ENCODE measurements around the gene CYB561.

CYB561 gene

DNA sequence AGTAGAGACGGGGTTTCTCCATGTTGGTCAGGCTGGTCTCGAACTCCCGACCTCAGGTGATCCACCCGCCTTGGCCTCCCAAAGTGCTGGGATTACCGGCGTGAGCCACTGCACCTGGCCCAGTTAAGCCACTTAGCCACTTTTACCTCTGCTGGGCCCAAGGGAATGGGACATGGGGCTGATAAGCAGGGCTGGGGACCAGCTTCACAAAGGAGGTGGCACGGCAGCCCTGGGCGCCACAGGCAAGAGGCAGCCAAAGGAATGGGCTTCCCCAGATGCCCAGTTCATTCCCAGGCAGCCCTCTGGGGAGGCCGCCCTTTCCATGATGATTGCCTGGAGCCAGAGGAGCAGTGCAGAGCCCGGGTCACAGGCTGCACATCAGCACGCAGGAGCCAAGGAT lies 5.0 kb upstream of the CYB561 start:
- DNase-seq (ENCODE audit: low read depth in 2 of 2): no peak

DNA sequence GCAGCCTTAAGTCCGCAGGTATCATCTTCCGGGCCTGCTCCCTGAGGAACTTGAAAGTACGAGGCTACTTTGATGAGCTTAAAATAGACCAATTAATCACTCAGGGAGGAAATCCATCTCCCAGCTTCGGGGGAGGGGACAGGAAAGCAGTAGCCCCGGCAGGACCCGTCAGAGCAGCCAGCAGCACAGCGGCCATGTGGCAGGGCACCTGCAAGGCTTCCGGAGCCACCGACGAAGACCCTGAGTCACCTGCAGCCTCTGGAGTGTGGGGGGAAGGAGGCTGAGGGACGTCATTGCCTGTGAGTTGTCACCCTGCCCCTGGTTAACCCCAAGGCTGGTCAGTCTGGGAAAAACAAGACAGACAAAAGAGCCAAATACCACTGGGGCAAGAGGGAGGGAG lies 4.4 kb upstream of the CYB561 start:
- no peak for DNase-seq (ENCODE audit: low read depth in 2 of 2)

DNA sequence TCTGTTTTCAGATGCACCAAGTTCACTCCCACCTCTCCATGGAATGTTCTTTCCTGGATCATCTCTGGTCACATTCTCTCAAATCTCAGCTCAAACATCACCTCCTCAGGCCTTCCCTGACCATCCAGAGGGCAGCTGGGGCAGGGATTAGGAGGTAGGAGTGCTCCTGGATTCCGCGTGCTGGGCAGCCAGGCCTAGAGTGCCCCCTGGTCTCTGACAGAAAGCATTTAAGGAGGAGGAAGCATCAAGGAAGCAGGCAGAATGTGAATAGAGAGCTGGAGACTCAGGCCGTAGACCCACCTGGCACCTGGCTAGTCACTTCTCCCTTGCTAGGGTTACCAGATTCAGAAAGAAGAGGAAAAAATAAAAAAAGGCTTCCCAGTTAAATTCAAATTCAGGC lies 2.5 kb upstream of the CYB561 start:
- no peak for DNase-seq (ENCODE audit: low read depth in 2 of 2)

DNA sequence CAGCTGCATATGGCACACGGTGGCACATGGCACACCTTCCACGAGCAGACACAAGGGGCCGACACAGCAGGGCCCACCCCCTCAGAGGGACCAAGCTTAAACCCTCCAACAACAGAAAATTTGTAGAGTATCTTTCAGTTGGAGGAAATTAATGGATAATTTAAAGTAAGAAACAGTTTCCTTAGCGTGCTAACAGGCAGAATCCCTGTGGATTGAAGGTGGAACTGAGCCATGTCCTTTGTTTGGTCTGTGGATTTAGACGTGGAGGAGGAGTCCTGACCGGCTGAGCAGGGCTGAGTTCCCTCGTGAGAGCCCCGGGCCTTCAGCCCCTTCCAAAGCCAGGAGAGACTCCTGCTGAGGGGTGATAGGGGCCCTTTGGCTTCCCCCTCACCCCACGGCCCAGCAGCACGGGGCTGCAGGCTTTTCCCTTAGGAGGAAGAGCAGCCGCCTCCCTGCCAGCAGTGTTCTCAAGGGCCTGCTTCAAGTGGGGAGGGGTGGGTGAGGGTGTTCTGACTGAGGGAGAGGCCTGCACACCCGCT lies 1.4 kb upstream of the CYB561 start:
- no peak for DNase-seq (ENCODE audit: low read depth in 2 of 2)

DNA sequence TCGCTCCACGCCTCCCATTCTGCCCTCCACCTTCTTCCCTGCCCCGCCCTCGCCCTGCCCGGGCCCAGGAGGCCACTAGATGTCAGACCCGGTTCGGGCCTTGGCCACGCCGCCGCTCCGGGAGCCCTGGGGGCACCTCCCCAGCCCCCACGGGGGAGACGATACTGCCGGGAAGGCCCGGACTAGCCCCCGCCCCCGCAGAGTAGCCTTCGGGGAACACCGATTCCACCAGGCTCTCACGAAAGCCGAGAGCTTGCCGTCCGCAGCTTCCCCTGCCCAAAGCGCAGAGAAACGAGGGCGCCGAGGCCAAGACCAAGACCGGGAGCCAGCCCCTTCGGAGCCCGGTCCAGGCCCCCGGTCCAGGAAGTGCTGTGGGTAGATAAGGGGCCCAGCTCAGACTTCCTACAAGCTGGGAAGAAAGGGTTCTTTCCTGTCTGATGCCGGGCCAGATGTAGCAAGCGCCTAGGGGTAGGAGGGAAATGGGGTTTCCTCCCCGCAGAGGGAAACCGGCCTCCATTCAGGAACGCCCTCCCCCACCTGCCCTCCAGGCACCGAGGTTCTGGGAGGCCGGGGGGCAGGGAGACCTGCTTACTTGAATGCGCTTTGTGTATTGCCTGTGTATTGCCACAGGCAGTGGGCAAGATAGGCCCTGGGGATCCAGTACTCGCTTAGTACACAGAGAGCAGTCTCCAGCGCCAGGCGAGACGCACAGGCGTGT lies 806 bp upstream of the CYB561 start:
- peak in 1 of 2 donors; percentile 35 for DNase-seq (ENCODE audit: low read depth in 2 of 2)

DNA sequence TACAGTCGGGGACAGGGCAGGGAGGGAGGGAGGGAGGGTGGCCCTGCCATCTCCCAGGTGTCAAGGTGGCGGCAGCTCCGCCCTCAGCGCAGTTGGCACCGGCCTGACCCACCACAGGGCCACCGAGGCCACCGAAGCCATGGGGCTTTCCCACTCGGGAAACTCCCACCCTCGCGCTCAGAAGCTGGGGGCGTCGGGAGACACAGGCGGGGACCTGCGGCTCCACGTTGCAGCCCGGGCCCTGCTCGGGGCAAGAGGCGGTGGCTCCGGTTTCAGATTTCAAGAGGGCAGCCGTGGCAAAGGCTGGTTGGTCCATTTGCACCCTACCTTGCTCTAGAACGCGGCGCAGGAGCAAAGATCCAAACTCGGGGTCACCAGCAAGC lies 544 bp downstream of the CYB561 start:
- peak in 1 of 2 donors; percentile 39 for DNase-seq (ENCODE audit: low read depth in 2 of 2)

DNA sequence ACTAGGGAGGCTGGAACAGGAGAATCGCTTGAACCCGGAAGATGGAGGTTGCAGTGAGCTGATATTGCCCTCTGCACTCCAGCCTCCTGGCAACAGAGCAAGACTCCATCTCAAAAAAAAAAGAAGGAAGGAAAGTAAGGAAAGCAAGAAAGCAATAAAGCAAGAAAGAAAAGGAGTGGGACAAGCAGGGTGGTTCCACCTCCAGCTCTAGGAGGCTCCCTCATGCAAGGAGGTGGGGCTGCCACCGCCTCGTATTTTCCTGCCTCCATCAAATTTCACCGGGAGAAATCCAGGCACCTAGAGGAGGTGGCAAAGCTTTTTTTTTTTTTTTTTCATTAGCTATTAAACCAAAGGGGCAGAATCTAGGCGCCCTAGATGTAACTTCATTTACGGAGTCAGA lies 1.0 kb downstream of the CYB561 start:
- DNase-seq (ENCODE audit: low read depth in 2 of 2): no peak

DNA sequence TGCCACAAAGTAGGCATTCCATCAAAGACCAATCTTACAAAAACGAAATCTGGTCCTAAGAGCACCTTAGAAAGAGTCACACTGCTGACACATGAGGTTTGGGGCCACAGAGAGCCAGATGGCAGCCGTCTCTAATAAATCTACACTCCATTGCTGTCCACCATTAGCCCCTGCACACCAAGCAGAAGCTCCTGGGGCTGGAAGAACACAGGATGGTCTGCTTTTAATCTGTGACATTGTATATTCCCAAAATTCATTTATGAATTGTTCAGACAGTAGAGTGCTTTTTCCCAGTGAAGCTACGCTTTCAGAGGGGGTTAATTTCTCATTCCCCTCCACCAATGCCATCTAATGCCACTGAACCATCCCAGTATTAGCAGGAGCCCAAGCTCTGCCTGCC lies 1.6 kb downstream of the CYB561 start:
- no peak for DNase-seq (ENCODE audit: low read depth in 2 of 2)

DNA sequence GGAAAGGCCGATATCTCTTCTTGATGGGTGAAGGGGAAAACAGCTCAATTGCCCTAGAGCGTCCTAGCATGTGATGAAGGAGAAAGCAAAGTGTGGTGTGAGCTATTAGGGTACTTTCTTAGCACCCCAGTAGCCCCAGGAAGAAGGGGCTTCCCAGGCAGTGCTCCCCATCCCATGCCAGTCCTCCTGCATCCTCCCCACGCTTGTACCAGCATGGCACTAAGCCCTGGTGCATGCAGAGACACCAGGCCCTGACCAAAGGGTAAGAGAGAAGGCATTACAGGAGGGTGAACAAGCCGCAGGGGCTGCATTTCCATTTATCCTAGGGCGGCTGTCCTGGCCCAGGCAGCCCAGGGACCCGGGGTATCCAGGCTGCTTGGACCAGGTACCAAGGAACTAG lies 3.1 kb downstream of the CYB561 start:
- no peak for DNase-seq (ENCODE audit: low read depth in 2 of 2)

DNA sequence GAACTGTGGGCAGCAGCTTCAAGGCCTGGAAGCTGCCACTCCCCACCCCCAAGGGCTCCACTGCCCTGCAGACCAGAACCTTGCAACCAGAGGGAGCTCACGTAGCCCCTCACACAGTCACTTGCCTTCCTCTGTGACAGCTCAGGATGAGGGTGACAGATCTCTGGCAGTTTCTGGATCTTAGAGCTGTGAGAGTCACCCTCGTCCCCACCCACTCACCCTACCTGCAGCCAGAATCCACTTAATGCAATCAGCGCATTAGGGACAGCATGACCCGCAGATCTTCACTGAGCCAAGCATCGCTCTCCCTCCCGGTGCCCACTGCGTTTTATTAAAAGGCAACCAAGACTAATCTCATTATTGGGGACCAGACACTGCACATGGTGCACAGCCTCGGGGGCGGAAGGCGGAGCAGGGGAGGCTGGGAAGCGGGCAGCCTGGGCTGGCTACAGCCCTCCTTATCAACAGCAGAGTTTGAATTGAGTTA lies 3.5 kb downstream of the CYB561 start:
- no peak for DNase-seq (ENCODE audit: low read depth in 2 of 2)

DNA sequence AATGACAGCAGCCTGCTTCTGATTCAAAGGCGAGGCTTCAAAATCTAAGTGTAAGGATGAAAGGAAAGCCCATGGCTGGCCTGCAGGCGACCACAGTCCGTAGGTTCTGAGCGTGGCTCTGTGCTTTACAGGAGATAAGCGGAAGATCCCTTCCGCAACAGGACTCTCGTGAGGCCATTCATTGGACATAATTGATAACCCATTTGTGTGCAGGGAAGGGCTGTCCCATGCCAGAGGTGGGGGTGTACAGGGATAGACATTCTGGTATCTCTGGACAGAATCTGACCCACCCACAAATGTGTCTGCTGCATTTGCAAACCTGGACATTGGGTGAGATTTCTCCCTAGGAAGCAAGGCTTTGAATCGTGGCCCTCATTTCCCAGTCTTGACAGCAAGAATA lies 4.0 kb downstream of the CYB561 start:
- no peak for DNase-seq (ENCODE audit: low read depth in 2 of 2)

DNA sequence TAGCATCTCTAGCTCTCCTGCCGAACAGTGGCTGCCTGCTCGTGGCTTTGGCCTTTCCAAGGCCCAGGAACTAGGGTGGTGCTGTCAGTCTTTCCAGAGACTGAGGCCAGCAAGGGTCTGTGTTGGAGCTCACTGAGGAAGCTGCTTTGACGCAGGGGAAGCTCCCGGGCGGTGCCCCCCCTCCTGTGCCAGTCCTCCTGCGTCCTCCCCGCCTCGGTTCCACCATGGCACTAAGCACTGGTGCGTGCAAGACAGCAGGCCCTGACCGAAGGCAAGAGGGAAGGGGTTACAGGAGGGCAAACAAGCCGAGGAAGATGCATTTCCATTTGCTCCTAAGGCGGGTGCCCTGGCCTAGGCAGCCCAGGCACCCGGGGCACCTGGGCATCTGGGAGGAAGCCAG lies 4.5 kb downstream of the CYB561 start:
- no peak for DNase-seq (ENCODE audit: low read depth in 2 of 2)

DNA sequence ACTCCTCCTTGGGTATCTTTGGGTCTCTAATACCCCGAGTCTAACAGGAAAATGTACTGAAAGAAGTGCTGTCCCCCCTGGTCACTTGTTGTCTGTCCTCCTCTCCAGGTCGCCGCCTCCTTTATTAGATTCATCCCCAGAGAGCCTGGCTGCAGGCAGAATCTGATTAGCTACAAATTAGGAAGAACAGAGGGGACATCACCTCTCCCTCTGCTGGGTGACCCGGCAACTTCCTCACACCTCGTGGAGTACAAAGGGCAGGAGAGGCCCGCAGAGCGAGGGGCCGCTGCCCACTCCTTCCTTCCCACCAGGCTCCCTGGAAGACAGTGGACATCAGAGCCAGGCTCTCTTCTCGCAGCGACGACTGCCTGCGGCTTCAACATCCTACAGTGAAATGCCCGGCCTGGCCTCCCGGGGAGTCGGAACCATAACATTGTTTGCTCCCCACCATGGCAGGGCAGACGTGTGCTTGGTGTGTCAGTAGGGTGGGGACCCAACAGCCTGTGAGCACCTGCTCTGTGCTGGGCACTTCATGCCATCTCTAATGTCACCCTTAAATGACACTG lies 5.3 kb downstream of the CYB561 start:
- DNase-seq (ENCODE audit: low read depth in 2 of 2): no peak

DNA sequence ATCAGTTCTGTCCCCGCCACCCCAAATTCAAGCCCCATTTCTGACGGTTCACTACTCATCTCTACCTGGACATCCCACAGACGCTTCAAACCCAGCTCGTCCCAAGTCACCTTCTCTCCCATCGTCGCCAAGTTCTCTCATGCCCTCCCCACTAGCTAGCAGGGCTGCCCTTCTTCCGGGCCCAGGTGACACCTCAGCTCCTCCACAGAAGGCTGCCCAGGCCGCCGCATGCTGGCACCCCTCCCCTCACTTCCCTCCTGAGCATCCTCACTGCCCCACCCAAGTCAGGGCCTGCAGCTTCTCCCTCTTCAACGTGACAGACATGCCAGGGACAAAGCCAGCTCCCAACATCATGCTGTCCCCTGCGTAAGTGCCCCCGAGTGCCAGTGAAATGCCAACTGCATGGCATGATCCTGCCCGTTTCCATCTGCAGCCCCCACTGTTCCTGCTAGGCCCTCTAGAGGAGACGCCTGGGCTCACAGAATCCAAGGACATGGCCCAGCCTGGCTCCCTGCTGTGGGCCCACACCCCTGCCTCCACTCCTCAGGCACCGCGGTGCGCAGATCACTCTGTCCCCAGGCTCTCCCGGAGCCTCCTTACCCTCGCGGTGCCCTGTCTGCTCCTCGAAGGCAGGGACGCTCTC lies 5.9 kb downstream of the CYB561 start:
- DNase-seq (ENCODE audit: low read depth in 2 of 2): no peak

DNA sequence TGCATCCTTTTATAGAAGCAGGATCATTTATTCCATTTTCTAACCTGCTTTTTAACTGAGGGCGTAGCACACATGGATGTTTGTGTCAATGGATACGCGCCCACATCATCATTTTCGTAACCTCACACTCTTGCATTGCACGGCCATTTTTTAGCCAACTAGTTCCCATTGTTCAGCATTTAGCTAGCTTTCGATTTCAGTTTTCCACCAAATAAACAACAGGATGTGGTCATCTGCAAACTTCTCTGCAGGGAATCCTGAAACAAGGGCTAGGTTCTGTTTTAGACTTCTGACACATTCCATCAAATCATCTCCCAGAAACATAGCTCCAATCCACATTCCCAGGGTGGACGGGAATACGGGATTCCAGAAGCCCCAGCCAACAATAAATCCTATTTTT lies 6.4 kb downstream of the CYB561 start:
- no peak for DNase-seq (ENCODE audit: low read depth in 2 of 2)

DNA sequence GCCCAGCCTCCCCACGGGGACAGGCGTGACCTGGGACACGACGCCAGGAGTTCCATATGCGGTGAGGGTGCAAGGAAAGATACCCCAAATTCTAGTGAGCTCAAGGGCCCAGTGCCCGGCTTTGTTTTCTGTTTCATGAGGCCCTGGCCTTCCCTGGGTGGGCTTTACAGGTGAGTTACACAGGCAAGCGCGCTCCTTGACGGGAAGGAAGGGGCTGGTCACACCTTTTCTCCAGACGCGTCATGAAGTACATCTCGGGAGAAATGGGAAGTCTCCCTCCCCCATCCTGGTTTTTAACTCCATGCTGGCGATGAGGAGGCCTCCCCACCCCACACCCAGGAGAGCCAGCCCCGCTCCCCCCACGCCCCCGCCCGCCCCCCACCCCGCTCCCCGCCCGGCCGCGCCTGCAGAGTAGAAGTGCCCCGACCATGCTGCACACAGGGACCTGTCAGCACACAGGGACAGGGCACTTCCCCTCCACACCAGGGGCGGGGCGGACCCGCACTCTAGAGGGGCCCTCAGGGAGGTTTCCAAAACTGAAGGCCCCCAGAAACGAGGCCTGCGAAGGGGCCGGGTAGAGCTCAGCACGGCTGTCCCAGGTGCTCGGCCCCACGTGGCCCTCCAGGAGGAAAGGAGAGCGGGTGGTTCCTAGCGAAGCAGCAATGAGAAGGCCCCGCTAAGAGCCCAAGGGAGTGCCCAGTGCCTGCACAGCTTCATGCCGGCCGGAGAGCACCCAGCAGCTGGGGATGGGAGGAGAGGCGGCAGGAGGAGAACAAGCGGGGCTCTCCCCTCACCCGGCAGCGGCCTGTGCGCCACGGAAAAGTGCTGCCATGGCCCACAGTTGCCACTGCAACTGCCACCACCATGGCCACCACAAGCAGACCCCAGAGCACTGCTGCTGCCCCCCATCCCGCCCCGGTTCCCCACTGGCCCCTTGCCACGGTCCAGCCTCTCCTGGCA lies 7.7 kb downstream of the CYB561 start:
- no peak for DNase-seq (ENCODE audit: low read depth in 2 of 2)

DNA sequence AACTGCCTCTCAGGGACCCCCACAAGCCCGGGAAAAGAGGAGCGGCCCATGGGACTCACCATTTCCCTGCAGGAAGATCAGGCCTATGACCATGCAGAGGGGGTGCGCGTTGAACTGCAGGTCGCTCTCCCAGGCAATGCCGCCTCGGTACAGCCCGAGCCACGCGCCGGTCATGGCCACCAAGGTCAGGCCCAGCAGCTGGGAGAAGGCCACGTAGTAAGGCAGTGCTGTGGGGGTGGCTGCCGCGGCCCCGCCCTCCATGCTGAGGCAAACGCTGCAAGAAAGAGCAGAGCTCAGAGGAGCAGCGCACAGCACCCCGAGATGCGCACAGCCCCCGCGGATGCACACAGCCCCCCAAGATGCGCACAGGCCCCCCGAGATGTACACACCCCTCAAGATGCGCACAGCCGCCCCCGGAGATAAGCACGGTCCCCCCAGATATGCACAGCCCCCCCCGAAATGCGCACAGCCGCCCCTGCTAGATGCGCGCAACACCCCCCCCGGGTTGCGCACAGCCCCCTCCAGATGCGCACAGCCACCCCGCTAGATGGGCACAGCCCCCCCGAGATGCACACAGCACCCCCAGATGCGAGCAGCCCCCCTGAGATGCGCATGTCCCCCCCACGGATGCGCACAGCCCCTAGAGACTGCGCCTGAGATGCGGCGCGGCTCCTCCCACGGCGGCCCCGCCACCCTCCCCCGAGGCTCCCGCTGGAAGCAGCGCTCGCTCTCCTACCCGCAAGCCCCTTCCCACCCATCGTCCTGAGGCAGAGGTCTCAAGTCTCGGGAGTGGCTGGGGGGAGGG lies 8.6 kb downstream of the CYB561 start:
- DNase-seq (ENCODE audit: low read depth in 2 of 2): no peak

DNA sequence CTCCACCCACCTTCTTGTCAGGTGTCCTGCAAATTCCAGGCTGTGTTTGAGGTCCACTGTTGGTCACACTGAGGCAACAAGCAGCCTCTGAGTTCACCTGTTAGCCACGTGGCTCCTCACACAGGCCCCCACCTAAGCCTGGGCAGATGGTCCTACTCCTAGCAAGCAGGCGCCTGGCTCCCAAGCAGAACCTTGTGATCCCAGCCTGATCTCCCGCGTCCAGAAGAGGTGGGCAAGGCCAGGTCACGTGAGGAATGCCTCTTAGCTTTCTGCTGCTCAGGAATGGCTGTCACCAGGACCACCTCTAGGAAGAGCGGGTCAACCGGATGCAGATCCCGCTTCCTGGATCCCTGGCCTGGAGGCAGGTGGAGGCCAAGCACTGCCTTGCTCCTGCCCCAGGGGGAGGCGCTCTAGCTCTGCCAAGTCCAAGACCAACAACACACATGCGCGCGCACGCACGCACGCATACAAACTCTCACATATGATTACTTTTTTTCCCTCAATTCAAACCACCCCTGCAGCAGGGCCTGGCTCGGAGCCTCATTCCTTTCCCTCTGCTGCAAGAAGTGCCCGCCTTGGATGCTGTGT lies 9.5 kb downstream of the CYB561 start:
- no peak for DNase-seq (ENCODE audit: low read depth in 2 of 2)

DNA sequence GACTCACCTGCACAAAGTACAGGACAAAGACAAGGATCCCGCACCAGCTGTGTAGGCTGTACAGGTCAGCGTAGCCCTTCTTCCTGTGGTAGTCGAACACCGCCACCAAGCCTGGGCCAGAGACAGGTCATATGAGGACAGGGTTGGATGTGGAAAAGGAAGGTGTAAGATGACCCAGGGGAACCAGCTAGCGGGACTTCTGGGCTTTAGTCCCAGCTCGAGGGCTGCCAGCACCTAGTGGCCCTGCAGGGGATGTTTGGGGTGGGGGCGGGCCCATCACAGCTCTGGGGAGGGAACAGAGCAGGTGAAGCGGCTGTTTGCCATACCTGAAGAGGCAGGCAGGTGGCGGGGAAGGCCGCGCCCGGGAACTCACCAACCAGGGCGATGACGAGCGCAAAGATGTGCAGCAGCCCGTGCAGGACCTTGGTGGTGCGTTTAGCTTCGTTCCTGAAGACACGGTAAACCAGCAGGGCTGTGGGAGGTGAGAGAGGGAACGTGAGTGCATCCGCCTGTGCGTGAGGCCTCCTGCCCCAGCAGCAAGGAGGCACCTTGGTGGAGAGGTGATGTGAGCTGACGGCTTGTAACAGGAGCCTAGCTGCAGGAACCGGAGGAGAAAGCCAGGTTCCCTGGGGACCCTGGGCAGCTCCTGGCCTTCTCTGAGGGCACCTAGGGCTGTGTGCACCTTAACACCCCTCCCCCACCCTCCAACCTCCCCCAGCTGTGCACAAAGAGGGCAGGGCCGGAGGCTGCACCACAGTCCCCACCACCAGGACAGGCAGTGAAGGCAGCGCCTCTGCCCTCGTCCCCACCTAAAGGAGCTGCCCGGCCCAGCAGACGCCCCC lies 10.2 kb downstream of the CYB561 start:
- no peak for DNase-seq (ENCODE audit: low read depth in 2 of 2)

Measured in stimulated activated CD8-positive, alpha-beta memory T cell treated with anti-CD3 and anti-CD28 coated beads, Interleukin-2, amount 100 ng/mL, for 48 hours (primary cell).